Hypothalamus (tissue), 51 donors: Measurements from ENCODE around the gene APEH.
A peak's percentile ranks its signal among the peaks of the same experiment; 100 is the strongest.

Experiments
- DNase-seq, 51 donors: peaks; one replicate each; lab custom pipeline; 2025; lab: John Stamatoyannopoulos, UW

Gene APEH

GRCh38 chr3:49711489-49711888 lies 37.3 kb downstream of the APEH start:
- no peak for DNase-seq

- DNase-seq = no peak
These were observed 38.0 kb downstream of the APEH start for GRCh38 chr3:49712166-49712565.

- no peak for DNase-seq
These were observed 38.6 kb downstream of the APEH start for GRCh38 chr3:49712631-49713317.

GRCh38 chr3:49713336-49714105 lies 39.4 kb downstream of the APEH start:
- no peak for DNase-seq

GRCh38 chr3:49714728-49715550 lies 40.8 kb downstream of the APEH start:
- no peak for DNase-seq

GRCh38 chr3:49715611-49716121 lies 41.5 kb downstream of the APEH start:
- no peak for DNase-seq

- DNase-seq = no peak
These were observed 42.0 kb downstream of the APEH start for GRCh38 chr3:49716169-49716568.

- no peak for DNase-seq
These were observed 42.6 kb downstream of the APEH start for GRCh38 chr3:49716691-49717210.

GRCh38 chr3:49717211-49717958 lies 43.2 kb downstream of the APEH start:
- no peak for DNase-seq

- no peak for DNase-seq
These were observed 44.1 kb downstream of the APEH start for GRCh38 chr3:49717959-49718857.

GRCh38 chr3:49718858-49719213 lies 44.7 kb downstream of the APEH start:
- peak in 2 of 51 donors; percentile 27 to 51 for DNase-seq

- peak; percentile 36 to 97 (median 90) for DNase-seq
These were observed 45.2 kb downstream of the APEH start, which contains the start of gene AMIGO3 for GRCh38 chr3:49719214-49719884. Gene AMIGO3 (minus strand): TSS chr3:49719684. CDS start chr3:49719465, 219 bp downstream.

- DNase-seq = no peak
These were observed 46.9 kb downstream of the APEH start for GRCh38 chr3:49720855-49721595.

- no peak for DNase-seq
These were observed 47.4 kb downstream of the APEH start for GRCh38 chr3:49721596-49721895.

- DNase-seq = no peak
These were observed 48.0 kb downstream of the APEH start for GRCh38 chr3:49721896-49722781.

GRCh38 chr3:49722896-49723295 lies 48.7 kb downstream of the APEH start:
- DNase-seq = no peak

- peak in 24 of 51 donors; percentile 24 to 64 (median 38) for DNase-seq
These were observed 49.1 kb downstream of the APEH start for GRCh38 chr3:49723296-49723627.
